Esophagus muscularis mucosa (tissue), 4 donors: ENCODE measurements around the gene LNPK. TPM values are rescaled to one million over a fixed set of nuclear protein-coding genes. Genes with fewer than 3 reads are reported as not detected.

Experiments
- DNase-seq: peaks from one replicate; pipeline ENCODE4 v3.0.0-alpha.2; 2017; ENCODE audit errors: extremely low spot score
- H3K27ac ChIP-seq, 4 donors: fragments of 200-600 bp; sonication (generic); replicated peaks in 1 of 4; 1 replicate in 3 of 4; 2 replicates in 1 of 4; pipeline ENCODE4 v1.5.1; 2016 to 2019; ENCODE audit warnings: mild to moderate bottlenecking in 1 of 4
- H3K27me3 ChIP-seq, 4 donors: fragments of 200-600 bp; sonication (generic); one replicate each; pipeline versions ENCODE4 v1.5.1 to v1.6.0; 2016 to 2019
- H3K36me3 ChIP-seq, 4 donors: fragments of 200-600 bp; sonication (generic); one replicate each; pipeline ENCODE4 v1.5.1; 2016 to 2019
- H3K4me1 ChIP-seq, 4 donors: fragments of 200-600 bp; sonication (generic); one replicate each; pipeline ENCODE4 v1.5.1; 2016 to 2019
- H3K4me3 ChIP-seq, 4 donors: fragments of 200-600 bp; sonication (generic); 1 replicate in 2 of 4; 2 replicates in 2 of 4; pipeline ENCODE4 v1.5.1; 2016 to 2019; ENCODE audit warnings: mild to moderate bottlenecking in 4 of 4, moderate library complexity in 1 of 4
- H3K9me3 ChIP-seq, 4 donors: fragments of 200-600 bp; sonication (generic); 1 replicate in 3 of 4; 2 replicates in 1 of 4; pipeline ENCODE4 v1.5.1; 2016 to 2019
- EP300 ChIP-seq: sonication (generic); formaldehyde crosslinking; IDR thresholded peaks from one replicate; pipeline ENCODE4 v1.6.1; 2017; ENCODE audit warnings: antibody characterized with exemption
- POLR2A ChIP-seq: fragments of 450-650 bp; IDR thresholded peaks from one replicate; pipeline ENCODE4 v1.6.1; 2017; ENCODE audit warnings: antibody characterized with exemption, moderate library complexity, mild to moderate bottlenecking, low read depth
- POLR2AphosphoS5 ChIP-seq, 2 donors: sonication (generic); formaldehyde crosslinking; IDR thresholded peaks; one replicate each; pipeline ENCODE4 v1.6.1; 2017; ENCODE audit warnings: antibody characterized with exemption in 2 of 2
- WGBS: methylation state at CpG from one replicate; pipeline ENCODE4 v1.1.5; 2018; 5-methylcytosine and 5-hydroxymethylcytosine counted together
- intact Hi-C: fragments of 100-400 bp; cut with DNase I; formaldehyde crosslinking; loops from one replicate; pipeline ENCODE4 v1.15.1; 2023
- total RNA-seq, 4 donors: library from RNA; depleted of rRNA; stranded (reverse); fragments of >200 nt; gene quantifications; one replicate each; pipeline versions ENCODE4 v1.1.0 to v1.2.1, GENCODE V29; 2016
- TF ChIP-seq, protein P1 (sequence below), 3 experiments: fragments of 200-600 bp in 2 of 3; fragments of 450-650 bp in 1 of 3; sonication (generic) in 2 of 3; IDR thresholded peaks; one replicate each; pipeline ENCODE4 v1.5.1; 2017 to 2019; ENCODE audit warnings: antibody characterized with exemption in 3 of 3, mild to moderate bottlenecking in 2 of 3, moderate library complexity in 1 of 3

Gene LNPK
- total RNA-seq, 4 donors from 2014 or later = 9.4 to 15.8 (median 11.4) TPM

DNA sequence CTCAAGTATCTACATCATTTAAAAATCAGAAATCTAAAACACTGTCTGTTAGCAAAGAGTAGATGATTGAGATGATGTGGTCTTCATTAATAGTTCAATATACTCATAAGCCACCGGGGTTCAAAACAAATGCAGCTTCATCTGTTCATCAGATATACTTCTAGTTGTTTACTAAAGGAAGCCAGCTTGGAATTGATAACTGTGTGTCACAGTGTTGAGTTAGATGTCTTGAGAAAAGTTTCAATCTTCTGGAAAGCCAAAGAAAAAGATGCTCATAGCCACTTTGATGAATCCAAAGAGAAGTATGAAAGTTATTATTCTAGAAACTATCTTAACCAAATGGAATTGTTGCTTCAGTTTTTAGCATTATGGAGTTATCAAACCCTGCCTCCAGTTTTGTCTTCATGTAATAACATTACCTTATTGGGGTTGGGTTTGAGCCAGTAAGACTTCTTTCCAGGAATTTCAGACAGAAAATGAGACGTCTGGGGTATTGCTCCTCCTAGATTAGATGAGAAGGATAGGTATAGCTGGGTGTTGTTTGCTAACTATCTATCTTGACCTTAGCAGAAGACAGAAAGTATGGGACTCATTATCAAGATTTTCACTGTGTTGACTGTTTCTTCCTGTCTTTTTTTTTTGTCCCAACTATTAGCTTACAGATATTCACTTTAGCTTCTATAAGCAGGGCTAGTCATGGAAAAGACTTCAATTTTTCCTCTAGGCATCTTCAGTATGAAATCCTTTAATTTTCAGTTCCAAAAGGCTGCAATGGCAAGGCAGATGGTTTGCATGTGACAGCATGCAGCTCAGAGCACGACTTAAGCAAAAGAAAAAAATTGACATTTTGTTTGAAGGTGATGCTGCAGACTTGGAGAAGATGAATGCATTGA is 66.5 kb downstream of the LNPK start:
- DNase-seq = no peak
- H3K9me3 ChIP-seq = no peaks in the 10 kb centered on the region
- WGBS = 68% methylated on average over 3 of the region's 3 CpGs
- no peak overlapping the region for H3K27ac ChIP-seq
- TF ChIP-seq, protein P1, sequence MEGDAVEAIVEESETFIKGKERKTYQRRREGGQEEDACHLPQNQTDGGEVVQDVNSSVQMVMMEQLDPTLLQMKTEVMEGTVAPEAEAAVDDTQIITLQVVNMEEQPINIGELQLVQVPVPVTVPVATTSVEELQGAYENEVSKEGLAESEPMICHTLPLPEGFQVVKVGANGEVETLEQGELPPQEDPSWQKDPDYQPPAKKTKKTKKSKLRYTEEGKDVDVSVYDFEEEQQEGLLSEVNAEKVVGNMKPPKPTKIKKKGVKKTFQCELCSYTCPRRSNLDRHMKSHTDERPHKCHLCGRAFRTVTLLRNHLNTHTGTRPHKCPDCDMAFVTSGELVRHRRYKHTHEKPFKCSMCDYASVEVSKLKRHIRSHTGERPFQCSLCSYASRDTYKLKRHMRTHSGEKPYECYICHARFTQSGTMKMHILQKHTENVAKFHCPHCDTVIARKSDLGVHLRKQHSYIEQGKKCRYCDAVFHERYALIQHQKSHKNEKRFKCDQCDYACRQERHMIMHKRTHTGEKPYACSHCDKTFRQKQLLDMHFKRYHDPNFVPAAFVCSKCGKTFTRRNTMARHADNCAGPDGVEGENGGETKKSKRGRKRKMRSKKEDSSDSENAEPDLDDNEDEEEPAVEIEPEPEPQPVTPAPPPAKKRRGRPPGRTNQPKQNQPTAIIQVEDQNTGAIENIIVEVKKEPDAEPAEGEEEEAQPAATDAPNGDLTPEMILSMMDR (IDR thresholded peaks at IDR 0.05) = no peak
- no peak for TF ChIP-seq POLR2A
- no peak for TF ChIP-seq POLR2AphosphoS5 (IDR thresholded peaks at IDR 0.05)
- no peak for TF ChIP-seq EP300
- intact Hi-C loops = no loop called here
- no peaks in the 10 kb centered on the region for H3K27me3 ChIP-seq
- no peak overlapping the region for H3K4me3 ChIP-seq
- H3K36me3 ChIP-seq = peaks cover 7 to 36% (median 13%) of the 10 kb centered on the region in 4 donors
- no peaks in the 10 kb centered on the region for H3K4me1 ChIP-seq

DNA sequence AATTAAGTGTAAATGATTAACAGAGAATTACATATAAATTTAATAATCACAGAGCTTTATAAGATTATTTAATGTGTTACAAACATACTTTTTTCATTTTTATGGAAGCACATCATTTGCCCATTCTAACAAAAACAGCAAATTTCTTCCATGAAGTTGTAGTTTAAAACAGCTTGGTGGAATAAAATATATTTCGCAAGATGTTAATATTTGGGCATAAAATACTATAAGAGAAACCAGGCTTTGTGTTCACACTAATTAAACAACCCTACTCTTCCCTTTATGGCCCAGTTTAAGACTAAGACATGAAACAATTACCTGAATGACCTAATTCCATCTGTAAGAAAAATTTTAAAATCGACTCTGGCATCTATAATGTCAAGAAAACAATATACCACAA is 69.4 kb downstream of the LNPK start:
- TF ChIP-seq, protein P1 (IDR thresholded peaks at IDR 0.05) = no peak
- TF ChIP-seq POLR2A (no peak), POLR2AphosphoS5 (IDR thresholded peaks at IDR 0.05) (no peak)
- H3K27me3 ChIP-seq = no peaks in the 10 kb centered on the region
- no peaks in the 10 kb centered on the region for H3K9me3 ChIP-seq
- no peaks in the 10 kb centered on the region for H3K4me1 ChIP-seq
- DNase-seq = no peak
- H3K27ac ChIP-seq = no peak overlapping the region
- peaks cover 11 to 38% (median 19%) of the 10 kb centered on the region in 4 donors for H3K36me3 ChIP-seq
- 91% methylated on average over 2 of the region's 2 CpGs for WGBS
- H3K4me3 ChIP-seq = no peak overlapping the region
- intact Hi-C loops = no loop called here

DNA sequence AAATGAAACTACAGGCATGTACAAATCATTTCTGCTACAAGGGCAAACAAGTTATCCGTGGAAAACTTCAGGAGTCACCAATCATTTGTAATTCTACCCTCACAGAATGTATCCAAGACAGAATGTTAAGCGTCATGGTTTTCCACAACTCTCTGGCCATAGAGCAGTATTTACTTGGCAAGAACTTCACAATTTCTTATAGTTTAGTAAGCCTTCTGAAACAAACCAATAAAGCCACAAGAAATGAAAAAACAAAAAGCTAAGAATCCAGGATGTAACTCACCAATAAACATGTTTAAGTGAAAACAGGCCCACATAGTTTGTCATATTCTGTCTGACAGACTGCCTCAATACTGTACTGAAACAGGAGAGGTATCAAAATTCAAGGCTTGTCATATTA is 70.3 kb downstream of the LNPK start:
- Histone ChIP-seq H3K4me3 (no peak overlapping the region), H3K4me1 (no peaks in the 10 kb centered on the region), H3K27me3 (no peaks in the 10 kb centered on the region), H3K9me3 (no peaks in the 10 kb centered on the region), H3K36me3 (peaks cover 12 to 33% (median 18%) of the 10 kb centered on the region in 4 donors), H3K27ac (no peak overlapping the region)
- no peak for DNase-seq
- 69% methylated on average over 2 of the region's 2 CpGs for WGBS
- no peak for TF ChIP-seq POLR2A
- no peak for TF ChIP-seq POLR2AphosphoS5 (IDR thresholded peaks at IDR 0.05)
- TF ChIP-seq, protein P1 (IDR thresholded peaks at IDR 0.05) = no peak
- no peak for TF ChIP-seq EP300
- intact Hi-C loops = no loop called here

DNA sequence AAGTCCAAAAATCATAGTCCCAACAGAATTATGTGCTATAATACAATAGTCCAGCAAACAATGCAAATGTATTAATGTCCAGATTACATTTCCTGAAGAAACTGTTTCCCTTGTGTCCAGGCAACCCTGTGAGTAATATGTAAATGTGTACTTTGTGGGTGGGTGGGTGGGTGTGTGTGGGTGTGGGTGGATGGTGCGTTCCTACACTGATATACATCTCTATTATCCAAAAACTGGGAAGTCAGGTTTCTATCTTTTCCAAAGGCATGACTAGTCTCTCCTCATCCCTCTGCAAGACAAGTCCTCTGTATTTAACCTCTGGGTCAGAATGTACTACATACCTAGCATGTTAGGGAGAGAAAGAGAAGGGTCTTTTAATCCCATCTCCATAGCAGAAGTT is 71.6 kb downstream of the LNPK start:
- H3K4me1 ChIP-seq = no peaks in the 10 kb centered on the region
- H3K27me3 ChIP-seq = no peaks in the 10 kb centered on the region
- H3K9me3 ChIP-seq = no peaks in the 10 kb centered on the region
- intact Hi-C loops = no loop called here
- no peak for TF ChIP-seq POLR2AphosphoS5 (IDR thresholded peaks at IDR 0.05)
- peaks cover 5 to 35% (median 15%) of the 10 kb centered on the region in 4 donors for H3K36me3 ChIP-seq
- 69% methylated on average over 1 of the region's 1 CpG for WGBS
- no peak overlapping the region for H3K27ac ChIP-seq
- DNase-seq = no peak
- no peak overlapping the region for H3K4me3 ChIP-seq

DNA sequence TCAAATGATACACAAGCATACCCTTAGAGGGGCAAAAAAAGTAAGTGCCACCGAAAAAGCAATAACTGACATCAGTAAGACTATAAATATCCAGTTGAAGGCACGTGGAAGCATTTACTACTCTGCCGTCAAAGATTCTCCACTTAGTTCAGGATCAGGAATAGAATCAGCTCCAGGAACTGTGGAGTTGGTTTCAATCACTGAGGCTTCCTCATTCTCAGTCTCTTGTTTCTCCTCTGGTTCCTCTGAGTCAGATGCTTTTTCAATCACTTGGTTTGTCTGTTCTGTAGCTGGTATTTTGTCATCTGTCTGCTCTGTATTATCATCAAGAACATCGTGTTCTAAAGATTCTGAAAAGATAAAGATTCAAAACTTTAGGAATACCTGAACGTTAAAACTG is 72.2 kb downstream of the LNPK start:
- H3K27me3 ChIP-seq = no peaks in the 10 kb centered on the region
- intact Hi-C loops = no loop called here
- H3K27ac ChIP-seq = no peak overlapping the region
- TF ChIP-seq, protein P1 (IDR thresholded peaks at IDR 0.05) = no peak
- TF ChIP-seq EP300 = no peak
- no peak for TF ChIP-seq POLR2A
- no peak for TF ChIP-seq POLR2AphosphoS5 (IDR thresholded peaks at IDR 0.05)
- H3K9me3 ChIP-seq = no peaks in the 10 kb centered on the region
- DNase-seq = no peak
- H3K36me3 ChIP-seq = peaks cover 4 to 28% (median 12%) of the 10 kb centered on the region in 4 donors
- no peak overlapping the region for H3K4me3 ChIP-seq
- 93% methylated on average over 5 of the region's 5 CpGs for WGBS
- H3K4me1 ChIP-seq = no peaks in the 10 kb centered on the region
